Pancreas (tissue), 10 donors: Measurements from ENCODE around the gene PPP2R3C. TPM values are rescaled to one million over a fixed set of nuclear protein-coding genes. Genes with fewer than 3 reads are reported as not detected.

Experiments used
- ATAC-seq, 4 donors: fragments of 200-7000 bp; cut with Tn5 transposase; one replicate each; pipeline versions ENCODE4 v1.8.0 to v1.9.1; 2020; ENCODE audit warnings: mild to moderate bottlenecking in 4 of 4, moderate library complexity in 4 of 4
- DNase-seq, 6 donors: peaks; one replicate each; pipeline ENCODE4 v3.0.0-alpha.2; 2020
- FAIRE-seq: peaks from 2 replicates; lab custom pipeline; 2012; peaks lifted over from hg19 to GRCh38; lab: Jason Lieb, UNC
- H3K27ac ChIP-seq, 4 donors: fragments of 200-600 bp; sonication (generic); 1 replicate in 3 of 4; 2 replicates in 1 of 4; pipeline versions ENCODE4 v1.5.0 to v1.8.0; 2020
- H3K27me3 ChIP-seq, 4 donors: fragments of 200-600 bp; one replicate each; pipeline ENCODE4 v1.8.0; 2021
- H3K36me3 ChIP-seq, 3 donors: fragments of 200-600 bp; sonication (generic) in 1 of 3; one replicate each; pipeline versions ENCODE4 v1.5.0 to v1.8.0; 2020 to 2021
- H3K4me1 ChIP-seq, 3 donors: fragments of 200-600 bp; one replicate each; pipeline ENCODE4 v1.8.0; 2021
- H3K4me3 ChIP-seq, 4 donors: fragments of 200-600 bp; sonication (generic) in 2 of 4; one replicate each; pipeline versions ENCODE4 v1.5.0 to v1.8.0; 2020 to 2021
- H3K9me3 ChIP-seq, 4 donors: fragments of 200-600 bp; one replicate each; pipeline ENCODE4 v1.8.0; 2021
- CTCF ChIP-seq, 4 donors: fragments of 200-600 bp; sonication (generic) in 3 of 4; IDR thresholded peaks; one replicate each; pipeline versions ENCODE4 v1.5.0 to v1.8.0; 2021; ENCODE audit warnings: antibody characterized with exemption in 4 of 4
- WGBS, 2 donors: extraction: QIAGEN DNeasy Blood & Tissue Kit; methylation state at CpG; one replicate each; pipeline ENCODE4 v1.1.7; 2013; 5-methylcytosine and 5-hydroxymethylcytosine counted together
- intact Hi-C, 3 donors: fragments of 100-400 bp; cut with DNase I; formaldehyde crosslinking; loops; one replicate each; pipeline versions ENCODE4 v1.11.1 to v1.14.2; 2022
- polyA plus RNA-seq, 2 donors: library from polyadenylated mRNA; stranded (reverse); fragments of 200-250 nt; gene quantifications; one replicate each; pipeline ENCODE4 v1.2.3, GENCODE V29; 2013
- total RNA-seq, 6 donors: library from RNA; stranded (reverse); fragmentation: NEBNext Ultra II Directional in 4 of 6; extraction: Animal tissue kit (Norgen Biotek cat#: 25700) in 4 of 6; gene quantifications; one replicate each; pipeline versions ENCODE4 v1.2.1 to v1.2.4, GENCODE V29; 2021 to 2023
- donor health status: healthy with polysubstance abuse.
- donor health status: DM: no; HTN: no; CAD: no; lungs with moderate emphysema.
- donor health status: DM: no; HTN: no; CAD: no.
- donor health status: control.
- donor health status: control.
- donor health status: Bipolar disorder and iron deficiency.
- donor health status: DM: yes; HTN: yes; CAD: no.
- donor health status: DM: no; HTN: no; CAD: no.
- donor health status: DM: no; HTN: no; CAD: no.
- donor health status: DM: yes; HTN: yes; CAD: no.

Gene PPP2R3C
- total and polyA plus RNA-seq, 8 donors = 6.0 to 18.0 (median 8.3) TPM

- no peaks in the 10 kb centered on the region for H3K9me3 ChIP-seq
- intact Hi-C loops = no loop called here
- DNase-seq (no peak), FAIRE-seq (no peak), ATAC-seq (no peak)
- peaks cover 0 to 9% (median 5%) of the 10 kb centered on the region in 3 donors for H3K4me1 ChIP-seq
- H3K27me3 ChIP-seq = no peaks in the 10 kb centered on the region
- peaks cover 0 to 4% (median 0%) of the 10 kb centered on the region in 3 donors for H3K36me3 ChIP-seq
- no peak overlapping the region for H3K4me3 ChIP-seq
- no peak overlapping the region for H3K27ac ChIP-seq
- 71 to 94% methylated on average over 2 of the region's 2 CpGs for WGBS, 2 donors
- no peak for TF ChIP-seq CTCF (IDR thresholded peaks at IDR 0.05)
Measured at GRCh38 chr14:35052637-35053036, 69.2 kb downstream of the PPP2R3C start.

GRCh38 chr14:35051796-35052195 is 70.0 kb downstream of the PPP2R3C start:
- intact Hi-C loops = no loop called here
- FAIRE-seq (no peak), DNase-seq (no peak), ATAC-seq (no peak)
- H3K36me3 ChIP-seq = peaks cover 0 to 4% (median 0%) of the 10 kb centered on the region in 3 donors
- no peak overlapping the region for H3K27ac ChIP-seq
- H3K27me3 ChIP-seq = no peaks in the 10 kb centered on the region
- 89 to 100% methylated on average over 1 of the region's 1 CpG for WGBS, 2 donors
- peaks cover 0 to 16% (median 5%) of the 10 kb centered on the region in 3 donors for H3K4me1 ChIP-seq
- H3K4me3 ChIP-seq = no peak overlapping the region
- H3K9me3 ChIP-seq = no peaks in the 10 kb centered on the region
- no peak for TF ChIP-seq CTCF (IDR thresholded peaks at IDR 0.05)

- intact Hi-C loops = no loop called here
- no peak overlapping the region for H3K27ac ChIP-seq
- ATAC-seq = no peak
- peaks cover 0 to 16% (median 5%) of the 10 kb centered on the region in 3 donors for H3K4me1 ChIP-seq
- WGBS, 2 donors = 4 to 9% methylated on average over 1 of the region's 1 CpG
- H3K9me3 ChIP-seq = no peaks in the 10 kb centered on the region
- no peaks in the 10 kb centered on the region for H3K27me3 ChIP-seq
- no peak for TF ChIP-seq CTCF (IDR thresholded peaks at IDR 0.05)
- DNase-seq = no peak
- H3K4me3 ChIP-seq = no peak overlapping the region
- no peak for FAIRE-seq
- peaks cover 0 to 4% (median 0%) of the 10 kb centered on the region in 3 donors for H3K36me3 ChIP-seq
Measured at GRCh38 chr14:35050652-35051051, 71.1 kb downstream of the PPP2R3C start.

DNA sequence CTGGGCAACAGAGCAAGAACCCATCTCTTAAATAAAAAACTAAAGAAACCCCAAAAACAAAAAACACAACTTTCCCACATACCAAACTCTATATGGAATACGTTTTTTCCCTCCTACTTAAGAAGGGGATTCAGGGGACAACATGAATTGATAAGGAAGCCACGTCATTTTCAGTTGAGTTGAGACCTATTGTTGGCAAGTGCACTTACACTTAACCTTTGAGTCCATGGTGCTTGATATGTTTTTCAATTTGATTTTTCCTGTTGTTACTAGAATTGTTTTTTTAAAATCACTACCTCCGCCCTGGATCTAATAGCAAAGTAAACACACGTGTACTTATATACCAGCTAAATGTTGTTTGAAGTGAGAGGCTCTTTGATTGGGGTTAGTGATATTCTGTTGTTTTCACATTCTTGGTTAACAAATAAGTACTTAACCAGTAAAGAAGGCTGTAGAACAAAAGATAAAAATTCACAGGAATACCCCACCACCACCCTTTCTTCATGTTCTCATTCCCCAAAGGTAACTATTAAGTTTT is 73.7 kb downstream of the PPP2R3C start:
- H3K36me3 ChIP-seq = no peaks in the 10 kb centered on the region
- no peaks in the 10 kb centered on the region for H3K27me3 ChIP-seq
- H3K9me3 ChIP-seq = no peaks in the 10 kb centered on the region
- 28 to 38% methylated on average over 4 of the region's 4 CpGs for WGBS, 2 donors
- DNase-seq (no peak), ATAC-seq (no peak), FAIRE-seq (no peak)
- intact Hi-C loops = no loop called here
- H3K4me1 ChIP-seq = peaks cover 0 to 19% (median 5%) of the 10 kb centered on the region in 3 donors
- no peak for TF ChIP-seq CTCF (IDR thresholded peaks at IDR 0.05)
- H3K27ac ChIP-seq = no peak overlapping the region
- peak overlapping the region in 2 of 4 donors; percentile 62 to 91 for H3K4me3 ChIP-seq
